ENCODE data around the gene PGAP6. TPM values are rescaled to one million over a fixed set of nuclear protein-coding genes. Genes with fewer than 3 reads are reported as not detected.

The PGAP6 gene
- total RNA-seq, 4 donors from 2014 or later: 18.3 to 43.5 (median 28.3) TPM

GRCh38 chr16:407253-407652 is 25.5 kb upstream of the PGAP6 start:
- TF ChIP-seq, protein P1, sequence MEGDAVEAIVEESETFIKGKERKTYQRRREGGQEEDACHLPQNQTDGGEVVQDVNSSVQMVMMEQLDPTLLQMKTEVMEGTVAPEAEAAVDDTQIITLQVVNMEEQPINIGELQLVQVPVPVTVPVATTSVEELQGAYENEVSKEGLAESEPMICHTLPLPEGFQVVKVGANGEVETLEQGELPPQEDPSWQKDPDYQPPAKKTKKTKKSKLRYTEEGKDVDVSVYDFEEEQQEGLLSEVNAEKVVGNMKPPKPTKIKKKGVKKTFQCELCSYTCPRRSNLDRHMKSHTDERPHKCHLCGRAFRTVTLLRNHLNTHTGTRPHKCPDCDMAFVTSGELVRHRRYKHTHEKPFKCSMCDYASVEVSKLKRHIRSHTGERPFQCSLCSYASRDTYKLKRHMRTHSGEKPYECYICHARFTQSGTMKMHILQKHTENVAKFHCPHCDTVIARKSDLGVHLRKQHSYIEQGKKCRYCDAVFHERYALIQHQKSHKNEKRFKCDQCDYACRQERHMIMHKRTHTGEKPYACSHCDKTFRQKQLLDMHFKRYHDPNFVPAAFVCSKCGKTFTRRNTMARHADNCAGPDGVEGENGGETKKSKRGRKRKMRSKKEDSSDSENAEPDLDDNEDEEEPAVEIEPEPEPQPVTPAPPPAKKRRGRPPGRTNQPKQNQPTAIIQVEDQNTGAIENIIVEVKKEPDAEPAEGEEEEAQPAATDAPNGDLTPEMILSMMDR (IDR thresholded peaks at IDR 0.05; ENCODE audit: low read depth): no peak

DNA sequence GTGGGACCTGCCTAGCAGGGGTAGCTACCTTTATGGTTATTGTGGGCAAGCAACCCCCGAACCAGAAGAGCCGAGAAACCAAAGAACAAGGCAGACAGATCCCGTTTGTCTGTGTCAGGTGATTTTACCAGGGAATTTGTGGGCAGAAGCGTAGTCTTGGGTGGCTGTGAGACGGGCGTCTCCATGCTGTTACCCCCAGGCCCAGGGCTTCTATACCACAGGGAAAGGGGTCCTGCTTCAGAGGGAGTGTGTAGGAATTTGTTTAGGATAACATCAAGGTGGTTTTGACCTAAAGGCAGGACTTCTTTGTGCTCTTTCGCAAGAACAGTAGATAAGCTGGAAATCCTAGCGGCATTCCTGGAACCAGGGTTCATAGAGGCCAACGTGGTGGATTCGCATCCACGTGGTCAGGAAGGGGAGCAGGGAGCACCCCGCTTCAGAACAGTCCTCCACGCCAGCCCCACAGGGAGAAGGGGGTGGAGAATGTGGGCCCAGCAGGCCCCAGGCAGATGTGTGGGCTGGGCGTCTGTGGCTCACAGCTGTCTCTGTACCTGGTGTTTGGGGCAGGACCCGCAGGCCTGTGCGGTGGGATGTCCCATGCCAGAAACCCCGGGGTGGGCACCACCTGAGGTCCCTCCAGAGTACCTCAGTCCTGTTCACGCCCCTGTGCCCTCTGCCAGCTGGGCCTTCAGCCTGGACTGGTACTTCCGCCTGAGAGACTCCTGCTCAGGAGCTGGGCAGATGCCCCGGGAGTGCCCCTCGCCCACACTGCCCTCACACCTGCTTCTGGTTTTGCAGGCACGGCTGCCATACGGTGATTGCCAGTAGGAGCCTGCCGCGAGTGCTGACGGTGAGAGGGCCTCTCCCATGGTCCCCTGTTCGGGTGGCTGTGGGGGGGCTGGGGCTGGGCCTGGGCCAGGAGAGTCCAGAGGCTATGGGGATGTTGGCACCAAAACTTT is 24.0 kb upstream of the PGAP6 start:
- TF ChIP-seq, protein P1 (IDR thresholded peaks at IDR 0.05; ENCODE audit: low read depth): no peak

DNA sequence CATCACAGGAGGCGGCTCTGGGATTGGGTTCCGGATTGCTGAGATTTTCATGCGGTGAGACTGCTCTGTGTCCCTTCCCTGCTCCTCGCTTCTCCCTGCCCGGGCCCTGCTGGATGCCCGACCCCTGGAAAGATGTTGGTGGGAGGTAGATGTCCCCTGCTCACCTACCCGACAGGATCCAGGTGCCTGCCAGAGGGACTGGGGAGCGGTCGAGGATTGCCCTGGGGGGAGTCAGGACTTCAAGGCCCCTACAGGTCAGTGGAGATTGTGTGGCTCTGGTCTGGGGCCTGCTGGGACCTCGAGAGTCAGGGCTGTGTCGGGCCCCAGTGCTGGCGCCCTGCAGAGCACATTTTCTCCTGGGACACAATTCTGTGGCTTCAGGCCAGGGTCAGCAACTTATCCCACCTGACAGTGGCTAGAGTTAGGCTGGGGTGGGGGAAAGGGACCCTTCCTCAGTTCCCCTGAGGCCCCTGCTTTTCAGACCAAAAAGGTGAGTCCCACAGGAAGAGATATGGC is 23.3 kb upstream of the PGAP6 start:
- TF ChIP-seq, protein P1 (IDR thresholded peaks at IDR 0.05; ENCODE audit: low read depth): no peak

- TF ChIP-seq, protein P1 (IDR thresholded peaks at IDR 0.05; ENCODE audit: low read depth): no peak
Measured at GRCh38 chr16:401468-402348, 19.9 kb upstream of the PGAP6 start, which contains the start of gene DECR2. Gene DECR2, plus strand, starts transcription at chr16:401885. Its CDS starts 79 bp downstream, at chr16:401964.

DNA sequence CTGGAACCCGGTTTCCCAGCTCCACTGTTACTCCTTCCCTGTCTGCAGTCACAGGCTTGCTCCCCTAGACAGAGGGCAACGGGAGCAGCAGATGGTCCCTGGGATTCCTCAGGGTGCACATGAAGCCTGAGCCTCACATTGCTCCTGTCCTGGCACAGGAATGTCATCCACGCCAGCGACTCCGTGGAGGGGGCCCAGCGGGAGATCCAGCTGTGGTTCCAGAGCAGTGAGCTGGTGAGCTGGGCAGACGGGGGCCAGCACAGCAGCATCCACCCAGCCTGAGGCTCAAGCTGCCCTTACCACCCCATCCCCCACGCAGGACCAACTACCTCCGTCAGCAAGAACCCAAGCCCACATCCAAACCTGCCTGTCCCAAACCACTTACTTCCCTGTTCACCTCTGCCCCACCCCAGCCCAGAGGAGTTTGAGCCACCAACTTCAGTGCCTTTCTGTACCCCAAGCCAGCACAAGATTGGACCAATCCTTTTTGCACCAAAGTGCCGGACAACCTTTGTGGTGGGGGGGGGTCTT is 18.3 kb upstream of the PGAP6 start:
- TF ChIP-seq, protein P1 (IDR thresholded peaks at IDR 0.05; ENCODE audit: low read depth): no peak

- TF ChIP-seq, protein P1 (IDR thresholded peaks at IDR 0.05; ENCODE audit: low read depth): no peak
Measured at GRCh38 chr16:399340-400019, 17.7 kb upstream of the PGAP6 start.
